Hepatocyte (in vitro differentiated cells): Measurements from ENCODE around the gene COL13A1. TPM values are rescaled to one million over a fixed set of nuclear protein-coding genes. Genes with fewer than 3 reads are reported as not detected.

Experiments
- DNase-seq: peaks from one replicate; pipeline ENCODE4 v3.0.0-alpha.2; 2016; ENCODE audit warnings: low spot score
- H2AFZ ChIP-seq: fragments of 200-600 bp; sonication (generic); 2 replicates; pipeline ENCODE4 v1.6.0; 2016; ENCODE audit warnings: antibody characterized with exemption, mild to moderate bottlenecking
- H3K27ac ChIP-seq: fragments of 200-600 bp; sonication (generic); 2 replicates; pipeline ENCODE4 v1.5.1; 2016; ENCODE audit warnings: mild to moderate bottlenecking
- H3K27me3 ChIP-seq: fragments of 200-600 bp; sonication (generic); 2 replicates; pipeline ENCODE4 v1.6.1; 2016
- H3K36me3 ChIP-seq: fragments of 200-600 bp; sonication (generic); replicated peaks from 2 replicates; pipeline ENCODE4 v1.5.1; 2016; ENCODE audit warnings: low read depth; ENCODE audit not compliant: insufficient read depth
- H3K4me1 ChIP-seq: fragments of 200-600 bp; sonication (generic); 2 replicates; pipeline ENCODE4 v1.5.1; 2016; ENCODE audit warnings: mild to moderate bottlenecking, moderate library complexity; ENCODE audit not compliant: insufficient read depth
- H3K4me2 ChIP-seq: fragments of 200-600 bp; sonication (generic); 2 replicates; pipeline ENCODE4 v1.6.0; 2016
- H3K4me3 ChIP-seq: fragments of 200-600 bp; sonication (generic); 2 replicates; pipeline ENCODE4 v1.5.1; 2016; ENCODE audit warnings: mild to moderate bottlenecking
- H3K79me2 ChIP-seq: fragments of 200-600 bp; sonication (generic); 2 replicates; pipeline ENCODE4 v1.6.0; 2017; ENCODE audit warnings: mild to moderate bottlenecking
- H3K9me2 ChIP-seq: fragments of 200-600 bp; sonication (generic); replicated peaks from 2 replicates; pipeline ENCODE4 v1.6.0; 2017; ENCODE audit warnings: mild to moderate bottlenecking; ENCODE audit not compliant: insufficient read depth
- H3K9me3 ChIP-seq: fragments of 200-600 bp; sonication (generic); 2 replicates; pipeline ENCODE4 v1.5.1; 2016; ENCODE audit warnings: low read depth, mild to moderate bottlenecking
- H4K20me1 ChIP-seq: fragments of 200-600 bp; sonication (generic); 2 replicates; pipeline ENCODE4 v1.6.0; 2016; ENCODE audit warnings: mild to moderate bottlenecking; ENCODE audit not compliant: insufficient read depth, poor library complexity, severe bottlenecking
- EZH2 ChIP-seq: fragments of 200-600 bp; sonication (generic); IDR thresholded peaks from 2 replicates; pipeline ENCODE4 v1.6.1; 2016; ENCODE audit warnings: antibody characterized with exemption, mild to moderate bottlenecking, borderline replicate concordance
- EZH2phosphoT487 ChIP-seq: fragments of 200-600 bp; sonication (generic); IDR thresholded peaks from one replicate; pipeline ENCODE4 v1.6.1; 2018; ENCODE audit warnings: antibody characterized with exemption, mild to moderate bottlenecking, low read depth, moderate library complexity; ENCODE audit not compliant: unreplicated experiment, severe bottlenecking
- WGBS: methylation state at CpG from one replicate; pipeline ENCODE4 v1.1.6; 2016; ENCODE audit warnings: low lambda C conversion rate; ENCODE audit errors: missing lambda C conversion rate; 5-methylcytosine and 5-hydroxymethylcytosine counted together
- polyA plus RNA-seq: library from polyadenylated mRNA; unstranded; fragments of >200 nt; fragmentation: Nextera tagmentation; extraction: Ambion mirVana; gene quantifications from 2 replicates; pipeline ENCODE4 v1.2.1, GENCODE V29; 2016
- total RNA-seq: library from RNA; depleted of rRNA; stranded (reverse); fragments of >200 nt; gene quantifications from 2 replicates; pipeline ENCODE4 v1.2.3, GENCODE V29; 2014
- TF ChIP-seq, protein P1 (sequence below): fragments of 200-600 bp; sonication (generic); IDR thresholded peaks from 2 replicates; pipeline ENCODE4 v1.5.1; 2016; ENCODE audit warnings: antibody characterized with exemption, mild to moderate bottlenecking; ENCODE audit not compliant: poor library complexity

COL13A1 gene
- total and polyA plus RNA-seq, 2 experiments from 2014 or later: 4.5 to 8.5 TPM

DNA sequence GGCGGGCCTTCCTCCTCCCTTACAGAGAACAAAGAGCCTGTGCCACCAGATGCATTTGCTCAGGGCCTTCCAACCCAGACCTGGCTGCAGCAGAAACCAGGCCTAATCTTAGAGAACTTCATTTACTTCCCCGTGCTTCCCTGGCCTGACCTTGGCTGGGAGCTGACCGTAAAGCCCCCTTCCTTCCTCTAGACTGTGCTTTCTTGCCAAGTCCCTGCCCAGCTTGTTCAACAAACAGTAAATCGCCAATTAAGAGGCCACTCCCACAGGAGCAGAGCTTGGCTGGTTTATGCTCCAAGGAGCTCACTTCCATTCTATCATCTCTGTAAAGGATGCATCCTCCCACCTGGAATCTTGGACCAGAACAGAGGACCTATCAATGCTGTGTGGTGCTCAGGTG is 110.9 kb downstream of the COL13A1 start:
- Histone ChIP-seq H3K27me3 (peaks cover 7% of the 10 kb centered on the region), H3K4me1 (peaks cover 30% of the 10 kb centered on the region), H3K9me2 (no peaks in the 10 kb centered on the region), H3K27ac (peak overlapping the region; percentile 38), H3K36me3 (no peaks in the 10 kb centered on the region), H2AFZ (no peak overlapping the region), H3K9me3 (no peaks in the 10 kb centered on the region), H3K4me2 (no peak overlapping the region), H3K4me3 (no peak overlapping the region), H3K79me2 (no peaks in the 10 kb centered on the region), H4K20me1 (no peaks in the 10 kb centered on the region)
- TF ChIP-seq EZH2: no peak
- TF ChIP-seq EZH2phosphoT487: no peak
- TF ChIP-seq, protein P1, sequence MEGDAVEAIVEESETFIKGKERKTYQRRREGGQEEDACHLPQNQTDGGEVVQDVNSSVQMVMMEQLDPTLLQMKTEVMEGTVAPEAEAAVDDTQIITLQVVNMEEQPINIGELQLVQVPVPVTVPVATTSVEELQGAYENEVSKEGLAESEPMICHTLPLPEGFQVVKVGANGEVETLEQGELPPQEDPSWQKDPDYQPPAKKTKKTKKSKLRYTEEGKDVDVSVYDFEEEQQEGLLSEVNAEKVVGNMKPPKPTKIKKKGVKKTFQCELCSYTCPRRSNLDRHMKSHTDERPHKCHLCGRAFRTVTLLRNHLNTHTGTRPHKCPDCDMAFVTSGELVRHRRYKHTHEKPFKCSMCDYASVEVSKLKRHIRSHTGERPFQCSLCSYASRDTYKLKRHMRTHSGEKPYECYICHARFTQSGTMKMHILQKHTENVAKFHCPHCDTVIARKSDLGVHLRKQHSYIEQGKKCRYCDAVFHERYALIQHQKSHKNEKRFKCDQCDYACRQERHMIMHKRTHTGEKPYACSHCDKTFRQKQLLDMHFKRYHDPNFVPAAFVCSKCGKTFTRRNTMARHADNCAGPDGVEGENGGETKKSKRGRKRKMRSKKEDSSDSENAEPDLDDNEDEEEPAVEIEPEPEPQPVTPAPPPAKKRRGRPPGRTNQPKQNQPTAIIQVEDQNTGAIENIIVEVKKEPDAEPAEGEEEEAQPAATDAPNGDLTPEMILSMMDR: no peak
- DNase-seq: peak; percentile 44
- 43% methylated on average over 4 of the region's 4 CpGs for WGBS

- no peaks in the 10 kb centered on the region for H3K9me3 ChIP-seq
- H3K27me3 ChIP-seq: peaks cover 7% of the 10 kb centered on the region
- no peak overlapping the region for H2AFZ ChIP-seq
- H3K4me3 ChIP-seq: no peak overlapping the region
- no peaks in the 10 kb centered on the region for H3K36me3 ChIP-seq
- H3K4me1 ChIP-seq: peaks cover 30% of the 10 kb centered on the region
- H3K79me2 ChIP-seq: no peaks in the 10 kb centered on the region
- H3K9me2 ChIP-seq: no peaks in the 10 kb centered on the region
- H4K20me1 ChIP-seq: no peaks in the 10 kb centered on the region
- WGBS: 71% methylated on average over 11 of the region's 13 CpGs
- no peak overlapping the region for H3K4me2 ChIP-seq
- no peak for DNase-seq
- TF ChIP-seq, protein P1: no peak
- TF ChIP-seq EZH2phosphoT487 (no peak), EZH2 (no peak)
- no peak overlapping the region for H3K27ac ChIP-seq
These were observed 112.1 kb downstream of the COL13A1 start for GRCh38 chr10:69913606-69914382.

DNA sequence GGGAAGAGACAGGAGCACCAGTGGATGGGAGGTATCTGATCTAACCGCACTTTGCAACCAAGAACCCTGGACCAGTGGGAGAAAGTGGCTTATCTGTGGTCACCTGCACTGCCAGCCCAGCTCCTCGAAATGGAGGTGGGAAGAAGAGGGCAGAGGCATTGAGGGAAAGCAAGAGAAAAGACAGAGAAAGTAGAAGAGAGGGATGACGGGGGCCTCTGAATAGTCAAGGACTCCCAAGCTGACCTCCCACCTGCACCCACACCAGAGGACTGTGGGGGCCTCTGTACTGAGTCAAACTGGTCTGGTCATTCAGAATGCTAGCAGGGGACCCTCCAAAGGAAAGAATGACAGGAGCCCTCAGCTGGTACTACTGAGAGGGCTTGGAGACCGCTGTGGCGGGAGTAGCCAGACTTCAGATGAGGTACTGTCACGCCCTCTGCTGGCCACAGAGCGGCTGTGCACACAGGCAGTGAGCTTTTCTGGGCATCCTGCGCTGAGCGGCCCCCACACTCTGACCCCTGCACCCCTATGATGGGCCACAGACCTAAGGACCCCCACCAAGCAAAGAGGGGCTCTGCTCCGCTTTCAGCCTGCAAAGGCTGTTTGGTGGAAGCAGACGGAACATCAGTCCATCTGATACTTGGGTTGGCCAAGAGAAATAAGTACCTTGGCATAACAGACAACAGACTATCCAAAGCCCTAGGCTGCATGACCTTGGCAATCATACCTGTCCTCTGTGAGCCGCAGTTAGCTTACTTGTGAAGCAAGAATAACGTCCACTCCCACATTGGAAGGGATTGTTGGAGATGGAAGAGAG is 112.9 kb downstream of the COL13A1 start:
- H2AFZ ChIP-seq: no peak overlapping the region

More for the DNA sequence above, 112.9 kb downstream of the COL13A1 start:
- H4K20me1 ChIP-seq: no peaks in the 10 kb centered on the region
- H3K4me3 ChIP-seq: no peak overlapping the region
- no peak overlapping the region for H3K4me2 ChIP-seq
- no peaks in the 10 kb centered on the region for H3K9me2 ChIP-seq
- H3K4me1 ChIP-seq: peaks cover 30% of the 10 kb centered on the region
- H3K9me3 ChIP-seq: no peaks in the 10 kb centered on the region
- H3K36me3 ChIP-seq: no peaks in the 10 kb centered on the region
- DNase-seq: peak; percentile 88
- 33% methylated on average over 13 of the region's 13 CpGs for WGBS
- no peak overlapping the region for H3K27ac ChIP-seq
- TF ChIP-seq EZH2phosphoT487 (no peak), EZH2 (no peak)
- TF ChIP-seq, protein P1: peak; percentile 90
- peaks cover 7% of the 10 kb centered on the region for H3K27me3 ChIP-seq
- H3K79me2 ChIP-seq: no peaks in the 10 kb centered on the region
